ENCODE measurements around the gene OCA2.

Gene OCA2

GRCh38 chr15:28018291-28019044, 80.6 kb downstream of the OCA2 start:
- no peak for TF ChIP-seq EZH2phosphoT487 (IDR thresholded peaks at IDR 0.05; ENCODE audit: borderline replicate concordance)
- TF ChIP-seq, protein P1, sequence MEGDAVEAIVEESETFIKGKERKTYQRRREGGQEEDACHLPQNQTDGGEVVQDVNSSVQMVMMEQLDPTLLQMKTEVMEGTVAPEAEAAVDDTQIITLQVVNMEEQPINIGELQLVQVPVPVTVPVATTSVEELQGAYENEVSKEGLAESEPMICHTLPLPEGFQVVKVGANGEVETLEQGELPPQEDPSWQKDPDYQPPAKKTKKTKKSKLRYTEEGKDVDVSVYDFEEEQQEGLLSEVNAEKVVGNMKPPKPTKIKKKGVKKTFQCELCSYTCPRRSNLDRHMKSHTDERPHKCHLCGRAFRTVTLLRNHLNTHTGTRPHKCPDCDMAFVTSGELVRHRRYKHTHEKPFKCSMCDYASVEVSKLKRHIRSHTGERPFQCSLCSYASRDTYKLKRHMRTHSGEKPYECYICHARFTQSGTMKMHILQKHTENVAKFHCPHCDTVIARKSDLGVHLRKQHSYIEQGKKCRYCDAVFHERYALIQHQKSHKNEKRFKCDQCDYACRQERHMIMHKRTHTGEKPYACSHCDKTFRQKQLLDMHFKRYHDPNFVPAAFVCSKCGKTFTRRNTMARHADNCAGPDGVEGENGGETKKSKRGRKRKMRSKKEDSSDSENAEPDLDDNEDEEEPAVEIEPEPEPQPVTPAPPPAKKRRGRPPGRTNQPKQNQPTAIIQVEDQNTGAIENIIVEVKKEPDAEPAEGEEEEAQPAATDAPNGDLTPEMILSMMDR (conservative IDR thresholded peaks at IDR 0.05; ENCODE audit: low read length) = no peak

DNA sequence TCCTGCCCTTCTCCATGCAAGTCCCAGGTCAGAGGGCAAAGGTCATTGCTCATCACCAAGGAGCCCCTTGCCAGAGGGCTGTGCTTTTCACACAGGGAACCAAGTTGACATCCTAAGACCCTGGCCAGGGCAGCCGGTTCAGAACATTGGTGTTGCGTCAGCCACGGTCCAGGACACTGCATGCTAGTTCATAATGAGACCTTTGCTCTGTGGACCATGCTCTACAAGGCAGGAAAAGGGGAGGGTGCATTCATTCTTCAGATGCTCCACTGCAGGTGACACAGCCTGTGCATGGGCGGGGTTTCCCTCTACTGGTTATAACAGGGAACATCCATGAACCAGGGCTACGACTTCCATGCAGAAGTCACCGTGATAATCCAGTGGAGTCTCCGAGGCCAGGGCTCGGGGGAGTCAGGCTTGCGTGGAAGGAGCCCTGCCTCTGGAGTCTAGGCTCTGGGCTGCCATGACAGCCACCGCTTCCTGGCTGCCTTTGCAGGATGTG, 81.6 kb downstream of the OCA2 start:
- H3K9me2 ChIP-seq (replicated peaks; ENCODE audit: low read depth, low read length) = no peaks in the 10 kb centered on the region
- no peak overlapping the region for H2AFZ ChIP-seq (ENCODE audit: low read length)
- H3K79me2 ChIP-seq (ENCODE audit: insufficient read depth, low read length) = no peaks in the 10 kb centered on the region
- no peak overlapping the region for H3K4me2 ChIP-seq (ENCODE audit: low read depth, low read length, poor library complexity, severe bottlenecking)
- no peak for TF ChIP-seq EZH2phosphoT487 (IDR thresholded peaks at IDR 0.05; ENCODE audit: borderline replicate concordance)
- TF ChIP-seq, protein P1 (conservative IDR thresholded peaks at IDR 0.05; ENCODE audit: low read length) = no peak; the same call in 1 of the 2 replicates
- no peaks in the 10 kb centered on the region for H3K36me3 ChIP-seq (ENCODE audit: insufficient read depth, low read length)
- H3K4me1 ChIP-seq (ENCODE audit: insufficient read depth, low read length, poor library complexity, severe bottlenecking) = no peaks in the 10 kb centered on the region
- no peak overlapping the region for H3K4me3 ChIP-seq (ENCODE audit: low read length, poor library complexity, severe bottlenecking)
- no peak overlapping the region for H3K9ac ChIP-seq (ENCODE audit: low read depth, low read length, poor library complexity, severe bottlenecking)
- H4K20me1 ChIP-seq (ENCODE audit: insufficient read depth, low read length, poor library complexity, severe bottlenecking) = no peaks in the 10 kb centered on the region
- H3F3A ChIP-seq (ENCODE audit: low read depth) = no peaks in the 10 kb centered on the region
- H3K27me3 ChIP-seq (ENCODE audit: insufficient read depth, low read length, poor library complexity, severe bottlenecking) = no peaks in the 10 kb centered on the region
- no peaks in the 10 kb centered on the region for H3K9me3 ChIP-seq (ENCODE audit: insufficient read depth, low read depth, low read length)

More at GRCh38 chr15:28018291-28019044, 80.6 kb downstream of the OCA2 start:
- no peak overlapping the region for H2AFZ ChIP-seq (ENCODE audit: low read length)
- no peaks in the 10 kb centered on the region for H3K79me2 ChIP-seq (ENCODE audit: insufficient read depth, low read length)
- no peaks in the 10 kb centered on the region for H3K9me3 ChIP-seq (ENCODE audit: insufficient read depth, low read depth, low read length)
- H3F3A ChIP-seq (ENCODE audit: low read depth) = no peaks in the 10 kb centered on the region
- H3K9ac ChIP-seq (ENCODE audit: low read depth, low read length, poor library complexity, severe bottlenecking) = no peak overlapping the region
- H3K9me2 ChIP-seq (replicated peaks; ENCODE audit: low read depth, low read length) = no peaks in the 10 kb centered on the region
- H4K20me1 ChIP-seq (ENCODE audit: insufficient read depth, low read length, poor library complexity, severe bottlenecking) = no peaks in the 10 kb centered on the region
- H3K36me3 ChIP-seq (ENCODE audit: insufficient read depth, low read length) = no peaks in the 10 kb centered on the region
- H3K4me3 ChIP-seq (ENCODE audit: low read length, poor library complexity, severe bottlenecking) = no peak overlapping the region
- H3K4me2 ChIP-seq (ENCODE audit: low read depth, low read length, poor library complexity, severe bottlenecking) = no peak overlapping the region
- H3K27me3 ChIP-seq (ENCODE audit: insufficient read depth, low read length, poor library complexity, severe bottlenecking) = no peaks in the 10 kb centered on the region
- no peaks in the 10 kb centered on the region for H3K4me1 ChIP-seq (ENCODE audit: insufficient read depth, low read length, poor library complexity, severe bottlenecking)

DNA sequence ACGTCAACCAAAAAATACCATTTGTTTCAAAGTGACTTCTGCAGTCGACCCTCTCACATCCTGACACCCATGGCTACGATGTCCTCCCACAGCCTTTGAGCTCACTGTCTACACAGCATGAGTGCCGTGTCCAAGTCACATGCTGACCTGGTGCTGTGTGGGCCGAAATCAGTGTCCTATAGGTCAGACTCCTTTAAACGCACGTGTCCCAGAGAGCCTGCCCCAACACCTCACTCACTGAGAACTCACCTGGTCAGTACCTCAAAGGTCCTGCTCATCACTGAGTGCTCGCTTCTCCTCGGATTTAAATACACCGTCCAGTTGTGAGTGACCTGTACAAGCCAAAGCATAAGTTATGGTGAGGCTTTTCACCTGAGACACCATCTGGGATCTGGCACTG, 83.3 kb downstream of the OCA2 start:
- TF ChIP-seq, protein P1 (conservative IDR thresholded peaks at IDR 0.05; ENCODE audit: low read length) = no peak
- TF ChIP-seq EZH2phosphoT487 (IDR thresholded peaks at IDR 0.05; ENCODE audit: borderline replicate concordance) = no peak
- Histone ChIP-seq H3K9ac (ENCODE audit: low read depth, low read length, poor library complexity, severe bottlenecking) (no peak overlapping the region), H3F3A (ENCODE audit: low read depth) (no peaks in the 10 kb centered on the region), H3K4me1 (ENCODE audit: insufficient read depth, low read length, poor library complexity, severe bottlenecking) (no peaks in the 10 kb centered on the region), H4K20me1 (ENCODE audit: insufficient read depth, low read length, poor library complexity, severe bottlenecking) (no peaks in the 10 kb centered on the region), H2AFZ (ENCODE audit: low read length) (no peak overlapping the region), H3K9me3 (ENCODE audit: insufficient read depth, low read depth, low read length) (no peaks in the 10 kb centered on the region), H3K4me3 (ENCODE audit: low read length, poor library complexity, severe bottlenecking) (no peak overlapping the region), H3K27me3 (ENCODE audit: insufficient read depth, low read length, poor library complexity, severe bottlenecking) (no peaks in the 10 kb centered on the region), H3K4me2 (ENCODE audit: low read depth, low read length, poor library complexity, severe bottlenecking) (no peak overlapping the region), H3K79me2 (ENCODE audit: insufficient read depth, low read length) (no peaks in the 10 kb centered on the region), H3K9me2 (replicated peaks; ENCODE audit: low read depth, low read length) (no peaks in the 10 kb centered on the region), H3K36me3 (ENCODE audit: insufficient read depth, low read length) (no peaks in the 10 kb centered on the region)

Measured in Loucy (cell line).